ENCODE data around the gene TOX3. TPM values are rescaled to one million over a fixed set of nuclear protein-coding genes. Genes with fewer than 3 reads are reported as not detected.

Gene TOX3
- total and polyA plus RNA-seq, 4 donors, result 1.3 to 3.5 (median 2.4) TPM

- TF ChIP-seq HNF4G (IDR thresholded peaks at IDR 0.05) (no peak), GABPA (IDR thresholded peaks at IDR 0.05 in 1 of 2, conservative IDR thresholded peaks at IDR 0.05 in 1 of 2) (no peak), YY1 (IDR thresholded peaks at IDR 0.05) (no peak), RAD21 (IDR thresholded peaks at IDR 0.05) (no peak), JUND (IDR thresholded peaks at IDR 0.05) (no peak), FOXA1 (IDR thresholded peaks at IDR 0.05) (no peak), REST (IDR thresholded peaks at IDR 0.05) (no peak), CTCF (IDR thresholded peaks at IDR 0.05; ENCODE audit: low read depth, low read length, missing input control) (no peak), NR2F2 (IDR thresholded peaks at IDR 0.05) (no peak), FOXA2 (IDR thresholded peaks at IDR 0.05) (no peak), RXRA (IDR thresholded peaks at IDR 0.05) (no peak), EGR1 (IDR thresholded peaks at IDR 0.05; ENCODE audit: low read depth in 2 of 2) (no peak), TAF1 (conservative IDR thresholded peaks at IDR 0.05) (no peak), SP1 (IDR thresholded peaks at IDR 0.05) (no peak)
- TF ChIP-seq, protein P1, sequence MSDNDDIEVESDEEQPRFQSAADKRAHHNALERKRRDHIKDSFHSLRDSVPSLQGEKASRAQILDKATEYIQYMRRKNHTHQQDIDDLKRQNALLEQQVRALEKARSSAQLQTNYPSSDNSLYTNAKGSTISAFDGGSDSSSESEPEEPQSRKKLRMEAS (IDR thresholded peaks at IDR 0.05), result no peak
- TF ChIP-seq, protein P2, sequence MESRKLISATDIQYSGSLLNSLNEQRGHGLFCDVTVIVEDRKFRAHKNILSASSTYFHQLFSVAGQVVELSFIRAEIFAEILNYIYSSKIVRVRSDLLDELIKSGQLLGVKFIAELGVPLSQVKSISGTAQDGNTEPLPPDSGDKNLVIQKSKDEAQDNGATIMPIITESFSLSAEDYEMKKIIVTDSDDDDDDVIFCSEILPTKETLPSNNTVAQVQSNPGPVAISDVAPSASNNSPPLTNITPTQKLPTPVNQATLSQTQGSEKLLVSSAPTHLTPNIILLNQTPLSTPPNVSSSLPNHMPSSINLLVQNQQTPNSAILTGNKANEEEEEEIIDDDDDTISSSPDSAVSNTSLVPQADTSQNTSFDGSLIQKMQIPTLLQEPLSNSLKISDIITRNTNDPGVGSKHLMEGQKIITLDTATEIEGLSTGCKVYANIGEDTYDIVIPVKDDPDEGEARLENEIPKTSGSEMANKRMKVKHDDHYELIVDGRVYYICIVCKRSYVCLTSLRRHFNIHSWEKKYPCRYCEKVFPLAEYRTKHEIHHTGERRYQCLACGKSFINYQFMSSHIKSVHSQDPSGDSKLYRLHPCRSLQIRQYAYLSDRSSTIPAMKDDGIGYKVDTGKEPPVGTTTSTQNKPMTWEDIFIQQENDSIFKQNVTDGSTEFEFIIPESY (IDR thresholded peaks at IDR 0.05), result no peak
- TF ChIP-seq, protein P3, sequence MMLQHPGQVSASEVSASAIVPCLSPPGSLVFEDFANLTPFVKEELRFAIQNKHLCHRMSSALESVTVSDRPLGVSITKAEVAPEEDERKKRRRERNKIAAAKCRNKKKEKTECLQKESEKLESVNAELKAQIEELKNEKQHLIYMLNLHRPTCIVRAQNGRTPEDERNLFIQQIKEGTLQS (IDR thresholded peaks at IDR 0.05), result no peak
- Histone ChIP-seq H3K9me3 (ENCODE audit: control insufficient read depth in 4 of 4, low read length in 3 of 4) (no peaks in the 10 kb centered on the region), H3K36me3 (ENCODE audit: control insufficient read depth in 4 of 4, insufficient read depth in 3 of 4, low read depth in 1 of 4, low read length in 3 of 4) (no peaks in the 10 kb centered on the region), H3K27ac (ENCODE audit: low read depth in 1 of 2, low read length in 2 of 2) (no peak overlapping the region), H3K4me1 (ENCODE audit: control insufficient read depth in 4 of 4, insufficient read depth in 4 of 4, low read length in 3 of 4) (peaks cover 7 to 25% (median 14%) of the 10 kb centered on the region in 4 donors), H3K9ac (ENCODE audit: low read depth in 1 of 2, low read length in 2 of 2) (no peak overlapping the region), H3K4me3 (ENCODE audit: low read depth in 1 of 3, low read length in 3 of 3) (no peak overlapping the region), H3K27me3 (ENCODE audit: control insufficient read depth in 4 of 4, insufficient read depth in 4 of 4, low read length in 3 of 4) (no peaks in the 10 kb centered on the region)
- no peak for DNase-seq (ENCODE audit: low spot score)
- 81% methylated on average over 9 of the region's 9 CpGs for WGBS
Observed at GRCh38 chr16:52577130-52577706, 30.3 kb upstream of the TOX3 start.

Data from liver (tissue), 9 donors.